Measurements from ENCODE around the gene VCX2.
"Not testable (repeated sequence)": the region's sequence is repeated elsewhere in the genome, so short reads cannot be mapped to it uniquely, and the experiment has no call there.

Gene VCX2

GRCh38 chrX:8171169-8171568, at the start of gene VCX2:
Gene VCX2, minus strand, starts transcription at chrX:8171267. Its CDS starts 624 bp downstream, at chrX:8170643.
- not testable (repeated sequence) for ATAC-seq (ENCODE audit: low read depth)

GRCh38 chrX:8204943-8205342, 33.9 kb upstream of the VCX2 start:
- no peaks in the 10 kb centered on the region for H3K4me1 ChIP-seq (ENCODE audit: insufficient read depth, poor library complexity, severe bottlenecking)
- H3K9me3 ChIP-seq (ENCODE audit: severe bottlenecking) = no peaks in the 10 kb centered on the region
- no peak overlapping the region for H3K4me3 ChIP-seq (ENCODE audit: severe bottlenecking)
- H3K36me3 ChIP-seq (ENCODE audit: low read depth) = no peaks in the 10 kb centered on the region
- ATAC-seq (ENCODE audit: low read depth) (no peak), DNase-seq (ENCODE audit: low spot score) (no peak)
- no peak for TF ChIP-seq CTCF (IDR thresholded peaks at IDR 0.05; ENCODE audit: poor library complexity, severe bottlenecking)
- H3K27me3 ChIP-seq (ENCODE audit: insufficient read depth, poor library complexity, severe bottlenecking) = no peaks in the 10 kb centered on the region
- H3K27ac ChIP-seq (ENCODE audit: poor library complexity, severe bottlenecking) = no peak overlapping the region

More at GRCh38 chrX:8171169-8171568, at the start of gene VCX2:
- H3K4me1 ChIP-seq (ENCODE audit: insufficient read depth, poor library complexity, severe bottlenecking); H3K27me3 ChIP-seq (ENCODE audit: insufficient read depth, poor library complexity, severe bottlenecking); DNase-seq (ENCODE audit: low spot score); H3K4me3 ChIP-seq (ENCODE audit: severe bottlenecking); H3K36me3 ChIP-seq (ENCODE audit: low read depth); H3K9me3 ChIP-seq (ENCODE audit: severe bottlenecking); H3K27ac ChIP-seq (ENCODE audit: poor library complexity, severe bottlenecking): not testable (repeated sequence)

GRCh38 chrX:8204169-8204935, 33.3 kb upstream of the VCX2 start:
- TF ChIP-seq CTCF (IDR thresholded peaks at IDR 0.05; ENCODE audit: poor library complexity, severe bottlenecking) = no peak
- DNase-seq (ENCODE audit: low spot score) = no peak
- Histone ChIP-seq H3K27ac (ENCODE audit: poor library complexity, severe bottlenecking) (no peak overlapping the region), H3K4me3 (ENCODE audit: severe bottlenecking) (no peak overlapping the region), H3K4me1 (ENCODE audit: insufficient read depth, poor library complexity, severe bottlenecking) (no peaks in the 10 kb centered on the region), H3K36me3 (ENCODE audit: low read depth) (no peaks in the 10 kb centered on the region), H3K27me3 (ENCODE audit: insufficient read depth, poor library complexity, severe bottlenecking) (no peaks in the 10 kb centered on the region), H3K9me3 (ENCODE audit: severe bottlenecking) (no peaks in the 10 kb centered on the region)
- no peak for ATAC-seq (ENCODE audit: low read depth)

- Histone ChIP-seq H3K27ac (ENCODE audit: poor library complexity, severe bottlenecking) (no peak overlapping the region), H3K27me3 (ENCODE audit: insufficient read depth, poor library complexity, severe bottlenecking) (no peaks in the 10 kb centered on the region), H3K36me3 (ENCODE audit: low read depth) (no peaks in the 10 kb centered on the region), H3K9me3 (ENCODE audit: severe bottlenecking) (no peaks in the 10 kb centered on the region), H3K4me3 (ENCODE audit: severe bottlenecking) (no peak overlapping the region), H3K4me1 (ENCODE audit: insufficient read depth, poor library complexity, severe bottlenecking) (no peaks in the 10 kb centered on the region)
- DNase-seq (ENCODE audit: low spot score) = no peak
- no peak for ATAC-seq (ENCODE audit: low read depth)
- no peak for TF ChIP-seq CTCF (IDR thresholded peaks at IDR 0.05; ENCODE audit: poor library complexity, severe bottlenecking)
Observed at GRCh38 chrX:8201896-8202331, 30.8 kb upstream of the VCX2 start.

GRCh38 chrX:8196776-8197175, 25.7 kb upstream of the VCX2 start:
- no peaks in the 10 kb centered on the region for H3K36me3 ChIP-seq (ENCODE audit: low read depth)
- H3K4me3 ChIP-seq (ENCODE audit: severe bottlenecking) = no peak overlapping the region
- no peak for TF ChIP-seq CTCF (IDR thresholded peaks at IDR 0.05; ENCODE audit: poor library complexity, severe bottlenecking)
- DNase-seq (ENCODE audit: low spot score) (no peak), ATAC-seq (ENCODE audit: low read depth) (no peak)
- H3K4me1 ChIP-seq (ENCODE audit: insufficient read depth, poor library complexity, severe bottlenecking) = no peaks in the 10 kb centered on the region
- no peaks in the 10 kb centered on the region for H3K9me3 ChIP-seq (ENCODE audit: severe bottlenecking)
- H3K27me3 ChIP-seq (ENCODE audit: insufficient read depth, poor library complexity, severe bottlenecking) = no peaks in the 10 kb centered on the region
- no peak overlapping the region for H3K27ac ChIP-seq (ENCODE audit: poor library complexity, severe bottlenecking)
